ENCODE data around the gene BATF2.

The BATF2 gene

DNA sequence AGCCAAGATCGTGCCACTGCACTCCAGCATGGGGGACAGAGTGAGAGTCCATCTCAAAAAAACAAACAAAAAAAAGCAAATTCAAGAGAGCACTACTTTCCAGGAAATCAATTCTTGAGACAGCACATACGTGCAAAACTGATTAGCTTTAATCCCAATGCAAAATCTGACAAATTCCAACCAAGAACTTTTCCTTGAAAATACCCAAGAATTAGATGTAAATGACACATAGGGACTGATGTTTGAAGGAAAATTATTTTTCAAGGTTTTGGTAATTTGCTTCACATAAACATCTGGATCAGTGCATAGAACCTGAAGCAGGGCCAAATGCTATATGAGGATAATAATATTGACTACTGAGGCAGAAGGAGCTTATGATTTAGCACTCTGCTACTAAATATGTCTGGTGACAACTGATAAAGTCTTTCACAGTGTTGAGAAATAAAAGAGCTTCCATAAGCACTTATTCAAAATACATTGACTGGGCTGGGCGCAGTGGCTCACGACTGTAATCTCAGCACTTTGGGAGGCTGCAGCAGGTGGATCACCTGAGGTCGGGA is 33.6 kb downstream of the BATF2 start:
- DNase-seq (ENCODE audit: low read depth, low spot score) = no peak

DNA sequence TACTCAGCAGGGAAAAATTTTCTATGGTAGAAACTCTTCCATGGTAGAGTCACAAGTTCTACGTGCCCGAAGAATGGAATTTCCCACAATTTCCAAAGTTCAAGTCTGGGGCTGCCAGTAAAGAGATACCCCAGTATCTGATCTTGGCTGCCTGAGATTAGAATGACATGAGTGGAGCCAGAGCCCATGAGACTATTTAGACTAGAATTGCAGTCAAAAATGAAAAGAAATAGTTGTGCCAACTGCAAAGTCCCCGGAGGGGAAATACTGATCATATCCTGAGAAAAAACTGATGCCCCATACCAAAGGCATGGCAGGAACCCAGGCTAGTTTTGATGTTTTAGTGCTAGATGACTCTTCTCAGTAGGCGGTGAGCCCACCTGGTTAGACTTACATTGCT is 36.1 kb downstream of the BATF2 start:
- DNase-seq (ENCODE audit: low read depth, low spot score) = no peak

DNA sequence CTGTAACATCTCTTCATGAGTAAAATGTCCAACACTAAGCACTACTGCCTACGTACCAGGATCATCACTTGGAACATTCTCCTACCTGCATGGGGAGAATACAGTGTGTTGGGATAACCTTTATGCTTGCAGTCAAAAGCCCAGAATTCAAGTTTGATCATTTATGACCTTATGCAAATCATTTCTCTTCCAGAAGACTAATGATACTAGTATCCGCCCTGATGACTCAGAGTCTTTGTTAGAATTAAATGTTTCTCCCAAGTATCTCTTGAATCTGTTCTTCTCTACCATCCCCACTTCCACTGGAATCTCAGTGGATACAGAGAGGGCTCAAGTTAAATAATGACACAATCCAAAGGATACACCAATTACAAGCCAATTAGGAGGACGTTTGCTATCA is 37.3 kb downstream of the BATF2 start:
- DNase-seq (ENCODE audit: low read depth, low spot score) = no peak

DNA sequence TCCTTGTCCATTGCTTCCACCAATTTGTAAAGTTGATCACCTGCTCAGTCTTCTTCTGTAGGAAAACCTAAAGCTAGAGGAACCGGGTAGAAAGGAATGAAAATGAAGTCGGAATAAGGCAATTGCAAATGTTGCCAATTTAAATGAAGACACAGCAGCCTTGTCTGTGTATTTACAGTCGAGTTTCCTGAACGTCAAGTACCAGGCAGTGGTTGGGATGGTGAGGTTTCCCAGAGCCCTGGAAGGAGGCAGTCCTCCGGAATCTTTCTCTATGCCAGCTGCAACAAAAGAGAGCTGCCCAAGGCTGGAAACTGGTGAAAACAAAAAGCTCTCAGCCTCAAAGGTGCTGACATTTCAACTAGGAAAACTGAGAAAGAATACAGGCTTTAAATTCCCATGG is 42.6 kb downstream of the BATF2 start:
- DNase-seq (ENCODE audit: low read depth, low spot score) = no peak

DNA sequence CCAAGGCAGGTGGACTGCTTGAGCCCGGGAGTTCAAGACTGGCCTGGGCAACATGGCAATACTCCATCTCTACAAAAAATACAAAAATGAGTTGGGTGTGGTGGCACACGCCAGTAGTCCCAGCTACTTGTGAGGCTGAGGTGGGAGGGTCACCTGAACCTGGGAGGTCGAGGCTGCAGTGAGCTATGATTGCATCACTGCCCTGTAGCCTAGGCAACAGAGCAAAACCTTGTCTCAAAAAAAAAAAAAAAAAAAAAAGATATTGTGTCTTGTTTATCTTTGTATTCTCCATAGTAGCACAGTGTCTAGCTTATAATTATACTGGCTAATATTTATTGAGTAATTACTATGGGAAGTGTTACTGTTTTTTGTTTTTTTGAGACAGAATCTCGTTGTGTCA is 45.2 kb downstream of the BATF2 start:
- no peak for DNase-seq (ENCODE audit: low read depth, low spot score)

DNA sequence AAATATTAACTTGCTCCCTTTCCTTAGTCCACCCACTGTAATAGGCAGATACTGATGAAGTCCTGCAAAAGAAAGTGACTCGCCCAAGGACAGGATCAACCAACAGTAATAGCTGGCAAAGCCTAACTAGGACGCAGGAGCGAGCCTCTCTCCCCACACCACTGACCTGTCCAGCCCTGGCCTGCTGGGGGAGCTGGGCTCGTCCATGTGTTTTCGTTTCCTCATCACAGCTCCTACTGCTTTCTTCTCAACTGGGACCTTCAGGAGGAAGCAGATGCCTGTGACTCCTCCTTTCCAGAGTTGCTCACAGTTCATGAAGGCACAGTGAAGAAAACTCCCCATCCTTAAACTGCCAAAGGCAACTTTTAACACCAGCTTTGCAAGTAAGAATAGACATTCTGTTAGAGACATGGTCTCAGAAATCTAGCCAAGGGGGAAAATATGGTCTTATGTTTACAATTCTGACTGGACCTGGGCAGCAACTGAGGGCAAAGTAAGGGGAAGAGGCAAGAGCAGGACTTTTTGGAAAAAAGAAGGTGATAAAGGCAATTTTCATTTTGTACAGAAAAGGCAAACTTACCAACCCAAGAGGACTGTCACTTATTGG is 49.5 kb downstream of the BATF2 start:
- DNase-seq (ENCODE audit: low read depth, low spot score) = no peak
